Spinal cord (tissue), 10 donors: ENCODE results near the gene AUTS2. TPM values are rescaled to one million over a fixed set of nuclear protein-coding genes. Genes with fewer than 3 reads are reported as not detected.

ENCODE experiments used
- DNase-seq, 6 donors: peaks; one replicate each; pipeline versions ENCODE4 v3.0.0 to v3.0.0-alpha.2; 2013 to 2015; ENCODE audit warnings: low spot score in 6 of 6, low read depth in 4 of 6
- H3K27ac ChIP-seq: one replicate; pipeline ENCODE4 v1.5.1; 2013; ENCODE audit warnings: low read depth, low read length, control low read depth
- H3K27me3 ChIP-seq: one replicate; pipeline ENCODE4 v1.6.1; 2013; ENCODE audit warnings: low read length; ENCODE audit not compliant: control insufficient read depth, insufficient read depth
- H3K36me3 ChIP-seq: one replicate; pipeline ENCODE4 v1.6.1; 2013; ENCODE audit warnings: low read length; ENCODE audit not compliant: control insufficient read depth, insufficient read depth
- H3K4me1 ChIP-seq: one replicate; pipeline ENCODE4 v1.6.1; 2013; ENCODE audit warnings: low read length; ENCODE audit not compliant: control insufficient read depth, insufficient read depth
- H3K4me3 ChIP-seq: one replicate; pipeline ENCODE4 v1.5.1; 2013; ENCODE audit warnings: low read depth, low read length, control low read depth
- H3K9me3 ChIP-seq: one replicate; pipeline ENCODE4 v1.6.1; 2013; ENCODE audit warnings: low read length; ENCODE audit not compliant: control insufficient read depth, insufficient read depth
- WGBS: methylation state at CpG from one replicate; pipeline ENCODE4 v1.1.5; 2013; ENCODE audit warnings: missing lambda C conversion rate; ENCODE audit not compliant: insufficient coverage; 5-methylcytosine and 5-hydroxymethylcytosine counted together
- polyA plus RNA-seq, 2 donors: library from polyadenylated mRNA; unstranded; fragments of 120-200 nt; gene quantifications; one replicate each; pipeline ENCODE4 v1.2.1, GENCODE V29; 2013; ENCODE audit not compliant: insufficient read length in 2 of 2
- total RNA-seq, 2 donors: library from RNA; depleted of rRNA in 1 of 2; stranded (reverse); fragments of 120-200 nt in 1 of 2; fragments of >200 nt in 1 of 2; gene quantifications; one replicate each; pipeline versions ENCODE4 v1.2.3 to v1.2.4, GENCODE V29; 2013 to 2014
- donor health status: healthy.

Gene AUTS2
- total and polyA plus RNA-seq, 4 donors: 56.2 to 214 (median 135) TPM

- no peaks in the 10 kb centered on the region for H3K9me3 ChIP-seq
- peak in 2 of 6 donors; percentile 64 to 67 for DNase-seq
- H3K27me3 ChIP-seq: peaks cover 8% of the 10 kb centered on the region
- H3K36me3 ChIP-seq: no peaks in the 10 kb centered on the region
- H3K27ac ChIP-seq: peak overlapping the region; percentile 76
- peak overlapping the region; percentile 84 for H3K4me3 ChIP-seq
- 0% methylated on average over 75 of the region's 77 CpGs for WGBS
- H3K4me1 ChIP-seq: peaks cover 16% of the 10 kb centered on the region
Measured at GRCh38 chr7:70694971-70695794, 1096.9 kb downstream of the AUTS2 start.

- DNase-seq: no peak
- Histone ChIP-seq H3K27me3 (peaks cover 8% of the 10 kb centered on the region), H3K36me3 (no peaks in the 10 kb centered on the region), H3K9me3 (no peaks in the 10 kb centered on the region), H3K27ac (peak overlapping the region; percentile 76), H3K4me1 (peaks cover 17% of the 10 kb centered on the region), H3K4me3 (peak overlapping the region; percentile 84)
- no CpG with 5 or more reads among the region's 9 CpGs for WGBS
Measured at GRCh38 chr7:70695795-70696083, 1097.5 kb downstream of the AUTS2 start.

- Histone ChIP-seq H3K27ac (peak overlapping the region; percentile 76), H3K9me3 (no peaks in the 10 kb centered on the region), H3K36me3 (no peaks in the 10 kb centered on the region), H3K27me3 (peaks cover 8% of the 10 kb centered on the region), H3K4me3 (peak overlapping the region; percentile 84), H3K4me1 (peaks cover 22% of the 10 kb centered on the region)
- DNase-seq: peak in 2 of 6 donors; percentile 64 to 79
- 20% methylated on average over 8 of the region's 10 CpGs for WGBS
Measured at GRCh38 chr7:70696201-70696754, 1098.0 kb downstream of the AUTS2 start.

GRCh38 chr7:70698219-70698832 lies 1100.1 kb downstream of the AUTS2 start:
- WGBS: no CpG with 5 or more reads among the region's 2 CpGs
- peak overlapping the region; percentile 84 for H3K4me3 ChIP-seq

GRCh38 chr7:70699271-70699670 lies 1101.0 kb downstream of the AUTS2 start:
- Histone ChIP-seq H3K4me1 (peaks cover 26% of the 10 kb centered on the region), H3K36me3 (no peaks in the 10 kb centered on the region), H3K27me3 (peaks cover 5% of the 10 kb centered on the region), H3K9me3 (no peaks in the 10 kb centered on the region), H3K27ac (no peak overlapping the region), H3K4me3 (no peak overlapping the region)
- DNase-seq: peak in 1 of 6 donors; percentile 51
- 79% methylated on average over 2 of the region's 3 CpGs for WGBS

More at GRCh38 chr7:70698219-70698832, 1100.1 kb downstream of the AUTS2 start:
- peaks cover 5% of the 10 kb centered on the region for H3K27me3 ChIP-seq
- no peaks in the 10 kb centered on the region for H3K36me3 ChIP-seq
- H3K27ac ChIP-seq: no peak overlapping the region
- DNase-seq: peak in 2 of 6 donors; percentile 90 to 95
- H3K9me3 ChIP-seq: no peaks in the 10 kb centered on the region
- peaks cover 29% of the 10 kb centered on the region for H3K4me1 ChIP-seq

- H3K36me3 ChIP-seq: no peaks in the 10 kb centered on the region
- whole genome bisulfite sequencing: 37% methylated on average over 3 of the region's 11 CpGs
- peak in 2 of 6 donors; percentile 80 to 82 for DNase-seq
- H3K9me3 ChIP-seq: no peaks in the 10 kb centered on the region
- H3K4me3 ChIP-seq: no peak overlapping the region
- peak overlapping the region; percentile 8 for H3K27ac ChIP-seq
- H3K4me1 ChIP-seq: peaks cover 25% of the 10 kb centered on the region
- peaks cover 3% of the 10 kb centered on the region for H3K27me3 ChIP-seq
Measured at GRCh38 chr7:70700055-70700940, 1102.0 kb downstream of the AUTS2 start.

- peaks cover 3% of the 10 kb centered on the region for H3K27me3 ChIP-seq
- no peak overlapping the region for H3K4me3 ChIP-seq
- H3K36me3 ChIP-seq: no peaks in the 10 kb centered on the region
- no peak overlapping the region for H3K27ac ChIP-seq
- DNase-seq: peak in 1 of 6 donors; percentile 85
- WGBS: 18% methylated on average over 2 of the region's 6 CpGs
- H3K4me1 ChIP-seq: peaks cover 23% of the 10 kb centered on the region
- no peaks in the 10 kb centered on the region for H3K9me3 ChIP-seq
Measured at GRCh38 chr7:70700941-70701425, 1102.7 kb downstream of the AUTS2 start.

- Histone ChIP-seq H3K4me1 (peaks cover 23% of the 10 kb centered on the region), H3K9me3 (no peaks in the 10 kb centered on the region), H3K36me3 (no peaks in the 10 kb centered on the region), H3K27ac (peak overlapping the region; percentile 35), H3K4me3 (no peak overlapping the region), H3K27me3 (no peaks in the 10 kb centered on the region)
- no CpG with 5 or more reads among the region's 6 CpGs for WGBS
- DNase-seq: peak in 1 of 6 donors; percentile 50
Measured at GRCh38 chr7:70701477-70701876, 1103.2 kb downstream of the AUTS2 start.

GRCh38 chr7:70701991-70702390 lies 1103.7 kb downstream of the AUTS2 start:
- Histone ChIP-seq H3K27me3 (no peaks in the 10 kb centered on the region), H3K4me1 (peaks cover 23% of the 10 kb centered on the region), H3K9me3 (no peaks in the 10 kb centered on the region), H3K27ac (peak overlapping the region; percentile 75), H3K4me3 (no peak overlapping the region), H3K36me3 (no peaks in the 10 kb centered on the region)
- WGBS: no CpG with 5 or more reads among the region's 2 CpGs
- DNase-seq: peak in 2 of 6 donors; percentile 79 to 80
